HFFc6 (cell line): ENCODE measurements around the gene IQCH. TPM values are rescaled to one million over a fixed set of nuclear protein-coding genes. Genes with fewer than 3 reads are reported as not detected.

Experiments used
- DNase-seq: peaks from one replicate; pipeline ENCODE4 v3.0.0-alpha.2; 2018
- H3K27ac Mint-ChIP-seq: 2 replicates; pipeline ENCODE4 v1.8.0; 2020; ENCODE audit warnings: mild to moderate bottlenecking, mixed read lengths
- H3K27me3 Mint-ChIP-seq: 2 replicates; pipeline ENCODE4 v1.8.0; 2021; ENCODE audit warnings: mild to moderate bottlenecking, moderate library complexity, mixed read lengths; ENCODE audit not compliant: insufficient read depth
- H3K36me3 Mint-ChIP-seq: 2 replicates; pipeline ENCODE4 v1.8.0; 2021; ENCODE audit warnings: low read depth, mixed read lengths
- H3K4me1 Mint-ChIP-seq: 2 replicates; pipeline ENCODE4 v1.8.0; 2020; ENCODE audit warnings: low read depth, mixed read lengths
- H3K4me3 Mint-ChIP-seq: 2 replicates; pipeline ENCODE4 v1.8.0; 2020; ENCODE audit warnings: mild to moderate bottlenecking, moderate library complexity, mixed read lengths
- H3K9me3 Mint-ChIP-seq: 2 replicates; pipeline ENCODE4 v1.8.0; 2020; ENCODE audit warnings: mild to moderate bottlenecking, mixed read lengths
- total RNA-seq, 6 experiments: library from RNA; stranded (reverse); fragmentation: NEBNext Ultra II Directional; extraction: Animal tissue kit (Norgen Biotek cat#: 25700); gene quantifications; 2 replicates in 1 of 6; 3 replicates in 5 of 6; pipeline ENCODE4 v1.2.3, GENCODE V29; 2021
- TF ChIP-seq, protein P1 (sequence below): fragments of 200-600 bp; sonication (generic); IDR thresholded peaks from 2 replicates; pipeline ENCODE4 v1.5.0; 2021; ENCODE audit warnings: antibody characterized with exemption, mild to moderate bottlenecking

IQCH gene
- total RNA-seq, 6 experiments from 2014 or later: 1.1 to 2.2 (median 1.5) TPM

- Mint-ChIP-seq H3K36me3 (peaks cover 8% of the 10 kb centered on the region; the same call in 1 of the 2 replicates), H3K27ac (no peak overlapping the region), H3K4me3 (no peak overlapping the region), H3K27me3 (no peaks in the 10 kb centered on the region; the same call in 1 of the 2 replicates), H3K9me3 (peaks cover 10% of the 10 kb centered on the region), H3K4me1 (no peaks in the 10 kb centered on the region)
- no peak for DNase-seq
- TF ChIP-seq, protein P1, sequence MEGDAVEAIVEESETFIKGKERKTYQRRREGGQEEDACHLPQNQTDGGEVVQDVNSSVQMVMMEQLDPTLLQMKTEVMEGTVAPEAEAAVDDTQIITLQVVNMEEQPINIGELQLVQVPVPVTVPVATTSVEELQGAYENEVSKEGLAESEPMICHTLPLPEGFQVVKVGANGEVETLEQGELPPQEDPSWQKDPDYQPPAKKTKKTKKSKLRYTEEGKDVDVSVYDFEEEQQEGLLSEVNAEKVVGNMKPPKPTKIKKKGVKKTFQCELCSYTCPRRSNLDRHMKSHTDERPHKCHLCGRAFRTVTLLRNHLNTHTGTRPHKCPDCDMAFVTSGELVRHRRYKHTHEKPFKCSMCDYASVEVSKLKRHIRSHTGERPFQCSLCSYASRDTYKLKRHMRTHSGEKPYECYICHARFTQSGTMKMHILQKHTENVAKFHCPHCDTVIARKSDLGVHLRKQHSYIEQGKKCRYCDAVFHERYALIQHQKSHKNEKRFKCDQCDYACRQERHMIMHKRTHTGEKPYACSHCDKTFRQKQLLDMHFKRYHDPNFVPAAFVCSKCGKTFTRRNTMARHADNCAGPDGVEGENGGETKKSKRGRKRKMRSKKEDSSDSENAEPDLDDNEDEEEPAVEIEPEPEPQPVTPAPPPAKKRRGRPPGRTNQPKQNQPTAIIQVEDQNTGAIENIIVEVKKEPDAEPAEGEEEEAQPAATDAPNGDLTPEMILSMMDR: no peak
Observed at GRCh38 chr15:67290319-67290718, 35.7 kb downstream of the IQCH start.

GRCh38 chr15:67296188-67296587, 41.6 kb downstream of the IQCH start:
- H3K27me3 Mint-ChIP-seq: peaks cover 4% of the 10 kb centered on the region
- DNase-seq: no peak
- TF ChIP-seq, protein P1: no peak
- H3K9me3 Mint-ChIP-seq: no peaks in the 10 kb centered on the region
- no peak overlapping the region for H3K27ac Mint-ChIP-seq
- H3K4me1 Mint-ChIP-seq: no peaks in the 10 kb centered on the region
- no peak overlapping the region for H3K4me3 Mint-ChIP-seq
- H3K36me3 Mint-ChIP-seq: no peaks in the 10 kb centered on the region

DNA sequence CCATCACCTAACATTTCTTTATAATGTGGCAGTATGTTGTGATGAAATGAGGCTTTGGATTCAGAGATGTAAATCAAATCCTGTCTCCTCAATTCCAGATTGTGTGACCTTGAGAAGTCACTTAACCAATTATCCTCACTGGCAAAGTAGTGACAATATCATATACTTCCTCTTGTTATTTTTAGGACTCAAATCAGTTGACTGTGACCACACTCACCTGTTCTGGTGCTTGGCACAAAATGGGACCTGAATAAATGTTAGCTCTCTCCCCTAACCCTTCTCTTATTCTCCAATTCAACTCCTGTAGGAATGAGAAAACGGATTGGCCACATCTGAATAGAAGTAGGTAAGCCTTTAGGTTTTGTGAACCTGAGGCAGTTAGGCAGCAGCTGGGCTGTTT, 42.1 kb downstream of the IQCH start:
- Mint-ChIP-seq H3K9me3 (no peaks in the 10 kb centered on the region), H3K36me3 (no peaks in the 10 kb centered on the region), H3K27ac (no peak overlapping the region), H3K4me3 (no peak overlapping the region), H3K4me1 (no peaks in the 10 kb centered on the region), H3K27me3 (peaks cover 4% of the 10 kb centered on the region)
- TF ChIP-seq, protein P1: no peak
- DNase-seq: no peak

- TF ChIP-seq, protein P1: no peak
- Mint-ChIP-seq H3K9me3 (no peaks in the 10 kb centered on the region), H3K27me3 (peaks cover 4% of the 10 kb centered on the region), H3K36me3 (no peaks in the 10 kb centered on the region), H3K4me3 (no peak overlapping the region), H3K4me1 (peaks cover 2% of the 10 kb centered on the region; the same call in 1 of the 2 replicates), H3K27ac (no peak overlapping the region)
- no peak for DNase-seq
Observed at GRCh38 chr15:67300266-67301025, 45.9 kb downstream of the IQCH start.

- peak; percentile 15 for DNase-seq
- no peaks in the 10 kb centered on the region for H3K9me3 Mint-ChIP-seq
- H3K4me3 Mint-ChIP-seq: no peak overlapping the region
- H3K27ac Mint-ChIP-seq: no peak overlapping the region
- peaks cover 6% of the 10 kb centered on the region; the same call in 1 of the 2 replicates for H3K4me1 Mint-ChIP-seq
- TF ChIP-seq, protein P1: peak; percentile 75
- peaks cover 4% of the 10 kb centered on the region for H3K27me3 Mint-ChIP-seq
- no peaks in the 10 kb centered on the region for H3K36me3 Mint-ChIP-seq
Observed at GRCh38 chr15:67303490-67304363, 49.1 kb downstream of the IQCH start.
